Naive thymus-derived CD4-positive, alpha-beta T cell (primary cell): Measurements from ENCODE around the gene GUCA2B. TPM values are rescaled to one million over a fixed set of nuclear protein-coding genes. Genes with fewer than 3 reads are reported as not detected.
A peak's percentile ranks its signal among the peaks of the same experiment; 100 is the strongest.

Source experiments
- ATAC-seq: fragments of 150-1000 bp; cut with Tn5 transposase; 2 replicates; pipeline ENCODE4 v1.10.0; 2021; ENCODE audit warnings: mild to moderate bottlenecking, moderate library complexity
- CTCF ChIA-PET: fragments of 350-600 bp; sonication (Branson Sonifier 250); formaldehyde crosslinking; loops from one replicate; lab custom pipeline; 2021; ENCODE audit warnings: antibody characterized with exemption; lab: Charles Lee
- POLR2A ChIA-PET: fragments of 350-600 bp; sonication (Branson Sonifier 250); formaldehyde crosslinking; loops from one replicate; lab custom pipeline; 2021; ENCODE audit warnings: antibody characterized with exemption, inconsistent platforms; lab: Charles Lee
- DNase-seq, 9 donors: peaks; one replicate each; pipeline versions ENCODE4 v3.0.0 to v3.0.0-alpha.2; 2020 to 2022; ENCODE audit warnings: mixed read lengths in 1 of 9
- H3K27ac ChIP-seq: one replicate; pipeline ENCODE4 v1.7.0; 2013; ENCODE audit warnings: mild to moderate bottlenecking, low read depth, low read length, moderate library complexity
- H3K27me3 ChIP-seq, 2 donors: one replicate each; pipeline ENCODE4 v1.7.0; 2013; ENCODE audit warnings: low read length in 2 of 2, mild to moderate bottlenecking in 2 of 2, moderate library complexity in 2 of 2; ENCODE audit not compliant: control insufficient read depth in 2 of 2, insufficient read depth in 2 of 2
- H3K36me3 ChIP-seq, 3 experiments: 1 replicate in 2 of 3; 2 replicates in 1 of 3; pipeline ENCODE4 v1.7.0; 2013; ENCODE audit warnings: low read length in 3 of 3, mild to moderate bottlenecking in 3 of 3, moderate library complexity in 1 of 3; ENCODE audit not compliant: insufficient read depth in 3 of 3, control insufficient read depth in 2 of 3
- H3K4me1 ChIP-seq, 2 donors: one replicate each; pipeline ENCODE4 v1.7.0; 2013; ENCODE audit warnings: low read length in 2 of 2, mild to moderate bottlenecking in 2 of 2, moderate library complexity in 1 of 2; ENCODE audit not compliant: control insufficient read depth in 2 of 2, insufficient read depth in 2 of 2
- H3K4me3 ChIP-seq: 2 replicates; pipeline ENCODE4 v1.7.0; 2013; ENCODE audit warnings: mild to moderate bottlenecking, low read length
- H3K9me3 ChIP-seq, 3 experiments: 1 replicate in 2 of 3; 2 replicates in 1 of 3; pipeline ENCODE4 v1.7.0; 2013; ENCODE audit warnings: low read length in 3 of 3; ENCODE audit not compliant: control insufficient read depth in 2 of 3
- H3K27ac Mint-ChIP-seq, 9 donors: one replicate each; pipeline ENCODE4 v1.8.0; 2020 to 2022; ENCODE audit warnings: mixed read lengths in 9 of 9, mild to moderate bottlenecking in 8 of 9, moderate library complexity in 5 of 9, inconsistent platforms in 2 of 9
- H3K27me3 Mint-ChIP-seq, 5 donors: one replicate each; pipeline ENCODE4 v1.8.0; 2021 to 2022; ENCODE audit warnings: mixed read lengths in 5 of 5, mild to moderate bottlenecking in 1 of 5
- H3K36me3 Mint-ChIP-seq, 5 donors: one replicate each; pipeline ENCODE4 v1.8.0; 2020 to 2022; ENCODE audit warnings: mixed read lengths in 5 of 5, mild to moderate bottlenecking in 3 of 5, inconsistent platforms in 1 of 5
- H3K4me1 Mint-ChIP-seq, 7 donors: one replicate each; pipeline ENCODE4 v1.8.0; 2020 to 2022; ENCODE audit warnings: mixed read lengths in 7 of 7, mild to moderate bottlenecking in 3 of 7, inconsistent platforms in 1 of 7
- H3K4me3 Mint-ChIP-seq, 10 donors: one replicate each; pipeline ENCODE4 v1.8.0; 2020 to 2022; ENCODE audit warnings: mild to moderate bottlenecking in 10 of 10, mixed read lengths in 10 of 10, moderate library complexity in 6 of 10, inconsistent platforms in 2 of 10
- H3K9me3 Mint-ChIP-seq, 11 donors: one replicate each; pipeline ENCODE4 v1.8.0; 2020 to 2022; ENCODE audit warnings: mixed read lengths in 11 of 11, mild to moderate bottlenecking in 4 of 11, inconsistent platforms in 1 of 11, moderate library complexity in 1 of 11
- intact Hi-C, 2 donors: fragments of 100-400 bp; cut with micrococcal nuclease; formaldehyde crosslinking; loops; one replicate each; pipeline ENCODE4 v1.15.1; 2023
- polyA plus RNA-seq, 2 donors: library from polyadenylated mRNA; unstranded; fragments of 300-500 nt; fragmentation: Illumina TruSeq; gene quantifications; one replicate each; pipeline ENCODE4 v1.2.3, GENCODE V29; 2021
- total RNA-seq, 6 experiments: library from RNA in 5 of 6; stranded (reverse) in 5 of 6; gene quantifications; 1 replicate in 5 of 6; 2 replicates in 1 of 6; pipeline ENCODE4 v1.2.3 and lab custom pipeline; 2021 to 2026

The GUCA2B gene
- total RNA-seq: not detected
- polyA plus RNA-seq: not detected
- total RNA-seq (lab: John Stamatoyannopoulos, UW): not detected

GRCh38 chr1:42152907-42153600 lies at the start of gene GUCA2B:
GUCA2B (plus strand) TSS chr1:42153410; CDS start chr1:42153451, 41 bp downstream.
- Histone ChIP-seq H3K9me3 (no peaks in the 10 kb centered on the region), H3K4me3 (no peak within 1 kb of the TSS), H3K4me1 (no peaks in the 10 kb centered on the region), H3K27me3 (no peaks in the 10 kb centered on the region), H3K36me3 (no peaks in the 10 kb centered on the region), H3K27ac (no peak within 1 kb of the TSS)
- CTCF ChIA-PET: no interaction called here
- DNase-seq (no peak), ATAC-seq (no peak)
- intact Hi-C loops: no loop called here
- Mint-ChIP-seq H3K4me1 (peaks cover 6 to 7% (median 7%) of the 10 kb centered on the region in 7 donors), H3K9me3 (peaks cover 0 to 2% (median 0%) of the 10 kb centered on the region in 11 donors), H3K4me3 (no peak within 1 kb of the TSS), H3K36me3 (no peaks in the 10 kb centered on the region), H3K27me3 (peaks cover 6 to 12% (median 10%) of the 10 kb centered on the region in 5 donors), H3K27ac (peak within 1 kb of the TSS in 2 of 9 donors; percentile 12 to 14)
- POLR2A ChIA-PET: no interaction called here

- Mint-ChIP-seq H3K9me3 (peaks cover 0 to 9% (median 0%) of the 10 kb centered on the region in 11 donors), H3K4me3 (no peak overlapping the region), H3K4me1 (no peaks in the 10 kb centered on the region), H3K36me3 (no peaks in the 10 kb centered on the region), H3K27me3 (peaks cover 1 to 29% (median 9%) of the 10 kb centered on the region in 5 donors), H3K27ac (no peak overlapping the region)
- Histone ChIP-seq H3K27me3 (no peaks in the 10 kb centered on the region), H3K36me3 (no peaks in the 10 kb centered on the region), H3K4me1 (no peaks in the 10 kb centered on the region), H3K9me3 (no peaks in the 10 kb centered on the region), H3K27ac (no peak overlapping the region), H3K4me3 (no peak overlapping the region)
- ChIA-PET POLR2A (no interaction called here), CTCF (no interaction called here)
- ATAC-seq (no peak), DNase-seq (no peak)
- intact Hi-C loops: no loop called here
Observed at GRCh38 chr1:42105025-42105424, 48.2 kb upstream of the GUCA2B start.

GRCh38 chr1:42108309-42108708 lies 44.9 kb upstream of the GUCA2B start:
- Histone ChIP-seq H3K36me3 (no peaks in the 10 kb centered on the region), H3K27me3 (no peaks in the 10 kb centered on the region), H3K27ac (no peak overlapping the region), H3K4me3 (no peak overlapping the region), H3K9me3 (no peaks in the 10 kb centered on the region), H3K4me1 (no peaks in the 10 kb centered on the region)
- no peak overlapping the region for H3K4me3 Mint-ChIP-seq
- no peak for ATAC-seq
- H3K36me3 Mint-ChIP-seq: no peaks in the 10 kb centered on the region
- POLR2A ChIA-PET: no interaction called here
- H3K9me3 Mint-ChIP-seq: peaks cover 0 to under 1% (median 0%) of the 10 kb centered on the region in 11 donors
- H3K27ac Mint-ChIP-seq: no peak overlapping the region
- peaks cover 0 to 25% (median 14%) of the 10 kb centered on the region in 5 donors for H3K27me3 Mint-ChIP-seq
- CTCF ChIA-PET: no interaction called here
- no peak for DNase-seq
- peaks cover 0 to 1% (median 0%) of the 10 kb centered on the region in 7 donors for H3K4me1 Mint-ChIP-seq
- intact Hi-C loops: no loop called here

- H3K27me3 ChIP-seq: no peaks in the 10 kb centered on the region
- H3K36me3 Mint-ChIP-seq: no peaks in the 10 kb centered on the region
- no peaks in the 10 kb centered on the region for H3K9me3 Mint-ChIP-seq
- H3K27ac Mint-ChIP-seq: no peak overlapping the region
- H3K27me3 Mint-ChIP-seq: peaks cover 0 to 24% (median 10%) of the 10 kb centered on the region in 5 donors
- no peak overlapping the region for H3K27ac ChIP-seq
- no peak overlapping the region for H3K4me3 ChIP-seq
- no peaks in the 10 kb centered on the region for H3K4me1 ChIP-seq
- CTCF ChIA-PET: no interaction called here
- no peak overlapping the region for H3K4me3 Mint-ChIP-seq
- intact Hi-C loops: no loop called here
- peaks cover 0 to 1% (median 0%) of the 10 kb centered on the region in 7 donors for H3K4me1 Mint-ChIP-seq
- no peaks in the 10 kb centered on the region for H3K9me3 ChIP-seq
- POLR2A ChIA-PET: no interaction called here
- H3K36me3 ChIP-seq: no peaks in the 10 kb centered on the region
- no peak for DNase-seq
- ATAC-seq: no peak
Observed at GRCh38 chr1:42109600-42109999, 43.6 kb upstream of the GUCA2B start.

- Histone ChIP-seq H3K4me3 (no peak overlapping the region), H3K27ac (no peak overlapping the region), H3K36me3 (no peaks in the 10 kb centered on the region), H3K9me3 (no peaks in the 10 kb centered on the region), H3K4me1 (no peaks in the 10 kb centered on the region), H3K27me3 (no peaks in the 10 kb centered on the region)
- POLR2A ChIA-PET: no interaction called here
- Mint-ChIP-seq H3K27me3 (peaks cover 4 to 38% (median 25%) of the 10 kb centered on the region in 5 donors), H3K4me1 (peaks cover 0 to 1% (median 0%) of the 10 kb centered on the region in 7 donors), H3K36me3 (no peaks in the 10 kb centered on the region), H3K4me3 (no peak overlapping the region), H3K9me3 (no peaks in the 10 kb centered on the region), H3K27ac (no peak overlapping the region)
- ATAC-seq (no peak), DNase-seq (no peak)
- intact Hi-C loops: no loop called here
- CTCF ChIA-PET: no interaction called here
Observed at GRCh38 chr1:42114229-42114628, 39.0 kb upstream of the GUCA2B start.

GRCh38 chr1:42117214-42117613 lies 36.0 kb upstream of the GUCA2B start:
- Mint-ChIP-seq H3K36me3 (peaks cover 0 to 5% (median 0%) of the 10 kb centered on the region in 5 donors), H3K27ac (no peak overlapping the region), H3K4me3 (no peak overlapping the region), H3K9me3 (peaks cover 0 to 8% (median 0%) of the 10 kb centered on the region in 11 donors), H3K27me3 (peaks cover 4 to 27% (median 24%) of the 10 kb centered on the region in 5 donors), H3K4me1 (no peaks in the 10 kb centered on the region)
- H3K27me3 ChIP-seq: no peaks in the 10 kb centered on the region
- H3K9me3 ChIP-seq: no peaks in the 10 kb centered on the region
- intact Hi-C loops: no loop called here
- no peaks in the 10 kb centered on the region for H3K36me3 ChIP-seq
- ATAC-seq (no peak), DNase-seq (no peak)
- H3K27ac ChIP-seq: no peak overlapping the region
- no peaks in the 10 kb centered on the region for H3K4me1 ChIP-seq
- CTCF ChIA-PET: interaction anchor here (0.6 to 0.7 kb wide), 2 partner anchors 27 to 837 kb away, joined by 3 read pairs; no protein-coding TSS in a partner anchor
- H3K4me3 ChIP-seq: no peak overlapping the region
- POLR2A ChIA-PET: no interaction called here

GRCh38 chr1:42118125-42118524 lies 35.1 kb upstream of the GUCA2B start:
- ChIA-PET POLR2A (no interaction called here), CTCF (interaction anchor here (1.8 kb wide), 1 partner anchor 61 kb away, joined by 4 read pairs; no protein-coding TSS in a partner anchor)
- Histone ChIP-seq H3K36me3 (no peaks in the 10 kb centered on the region), H3K4me1 (no peaks in the 10 kb centered on the region), H3K4me3 (no peak overlapping the region), H3K27me3 (no peaks in the 10 kb centered on the region), H3K9me3 (no peaks in the 10 kb centered on the region), H3K27ac (no peak overlapping the region)
- Mint-ChIP-seq H3K27ac (no peak overlapping the region), H3K4me1 (no peaks in the 10 kb centered on the region), H3K27me3 (peaks cover 4 to 27% (median 24%) of the 10 kb centered on the region in 5 donors), H3K36me3 (peaks cover 0 to 5% (median 0%) of the 10 kb centered on the region in 5 donors), H3K9me3 (peaks cover 0 to 17% (median 0%) of the 10 kb centered on the region in 11 donors), H3K4me3 (no peak overlapping the region)
- intact Hi-C loops: no loop called here
- DNase-seq (no peak), ATAC-seq (no peak)
